Neural cell (in vitro differentiated cells): ENCODE data around the gene GRB14.

Experiments
- CTCF ChIP-seq: fragments of 450-650 bp; IDR thresholded peaks from 2 replicates; pipeline ENCODE4 v1.5.1; 2014; ENCODE audit warnings: antibody characterized with exemption, mild to moderate bottlenecking, moderate library complexity; ENCODE audit not compliant: poor library complexity, severe bottlenecking
- EP300 ChIP-seq: fragments of 450-650 bp; conservative IDR thresholded peaks from 2 replicates; pipeline ENCODE4 v1.6.1; 2014; ENCODE audit warnings: antibody characterized with exemption, mild to moderate bottlenecking, moderate library complexity; ENCODE audit not compliant: poor library complexity, severe bottlenecking
- EZH2 ChIP-seq: fragments of 200-600, 300-800 bp; shearing (Covaris generic), sonication (generic); IDR thresholded peaks from 2 replicates; pipeline ENCODE4 v1.6.1; 2014; ENCODE audit warnings: antibody characterized with exemption, low read length, borderline replicate concordance, mild to moderate bottlenecking; ENCODE audit not compliant: insufficient read depth, poor library complexity, severe bottlenecking
- SMC3 ChIP-seq: fragments of 450-650 bp; conservative IDR thresholded peaks from 2 replicates; pipeline ENCODE4 v1.6.1; 2014; ENCODE audit warnings: antibody characterized with exemption, mild to moderate bottlenecking, moderate library complexity; ENCODE audit not compliant: poor library complexity
- TAF1 ChIP-seq: IDR thresholded peaks from 2 replicates; pipeline ENCODE4 v1.6.1; 2012; ENCODE audit warnings: low read depth

GRCh38 chr2:164498836-164499235, 122.4 kb downstream of the GRB14 start:
- TF ChIP-seq CTCF, result no peak
- no peak for TF ChIP-seq EZH2
- TF ChIP-seq EP300, result peak; percentile 37
- TF ChIP-seq SMC3, result no peak
- no peak for TF ChIP-seq TAF1
